ENCODE results near the gene SPIB. TPM values are rescaled to one million over a fixed set of nuclear protein-coding genes. Genes with fewer than 3 reads are reported as not detected.

The SPIB gene
- total and polyA plus RNA-seq, 5 donors from 2014 or later: 0.10 to 0.38 TPM; not detected in 3

DNA sequence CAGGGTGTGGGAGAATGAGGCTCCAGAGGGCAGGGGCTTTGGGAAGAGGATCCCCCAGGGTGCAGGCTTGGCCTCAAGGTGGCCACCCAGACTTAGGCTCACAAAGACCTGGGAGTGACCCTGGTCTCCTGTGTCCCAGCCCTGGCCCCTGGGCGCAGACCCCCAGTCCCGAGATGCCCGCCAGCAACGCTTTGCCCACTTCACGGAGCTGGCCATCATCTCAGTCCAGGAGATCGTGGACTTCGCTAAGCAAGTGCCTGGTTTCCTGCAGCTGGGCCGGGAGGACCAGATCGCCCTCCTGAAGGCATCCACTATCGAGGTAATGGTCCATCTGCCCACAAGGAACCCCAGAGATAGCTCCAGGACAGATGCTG is 39.9 kb upstream of the SPIB start:
- H3K27me3 Mint-ChIP-seq: peaks cover 2% of the 10 kb centered on the region
- H3K4me3 Mint-ChIP-seq: peak overlapping the region in 2 of 4 donors; percentile 48 to 86
- Histone ChIP-seq H3K27me3 (ENCODE audit: control insufficient read depth, insufficient read depth, low read length) (no peaks in the 10 kb centered on the region), H3K4me1 (ENCODE audit: control insufficient read depth, insufficient read depth, low read length, poor library complexity, severe bottlenecking) (peaks cover 17% of the 10 kb centered on the region), H3K9me3 (ENCODE audit: control insufficient read depth in 2 of 2, low read length in 2 of 2) (no peaks in the 10 kb centered on the region), H3K27ac (ENCODE audit: insufficient read depth, low read length, poor library complexity, severe bottlenecking) (no peak overlapping the region), H3K4me3 (ENCODE audit: low read depth, low read length) (no peak overlapping the region), H3K36me3 (ENCODE audit: control insufficient read depth, insufficient read depth, low read length) (peaks cover 39% of the 10 kb centered on the region)
- DNase-seq: no peak
- peaks cover 0 to 34% (median 18%) of the 10 kb centered on the region in 4 donors for H3K4me1 Mint-ChIP-seq
- ATAC-seq (ENCODE audit: low read depth in 2 of 2): no peak
- H3K36me3 Mint-ChIP-seq: peaks cover 19% of the 10 kb centered on the region
- H3K27ac Mint-ChIP-seq: peak overlapping the region in 1 of 3 donors; percentile 6
- H3K9me3 Mint-ChIP-seq: peaks cover 0 to 2% (median 0%) of the 10 kb centered on the region in 7 donors

DNA sequence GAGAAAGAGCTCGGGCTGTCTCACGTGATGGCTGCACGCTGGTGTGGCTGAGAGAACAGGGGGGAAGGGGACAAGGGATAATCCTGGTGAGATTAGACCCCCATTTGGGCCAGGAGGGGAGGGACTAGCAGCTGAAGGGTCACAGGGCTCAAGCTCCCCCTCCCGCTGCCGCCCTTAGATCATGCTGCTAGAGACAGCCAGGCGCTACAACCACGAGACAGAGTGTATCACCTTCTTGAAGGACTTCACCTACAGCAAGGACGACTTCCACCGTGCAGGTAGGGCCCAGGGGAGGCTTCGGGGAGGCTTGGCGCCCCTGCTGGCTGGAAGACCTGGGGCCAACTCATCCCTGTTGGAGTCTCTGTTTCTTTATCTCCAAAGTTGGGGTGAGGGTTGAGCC is 39.1 kb upstream of the SPIB start:
- Mint-ChIP-seq H3K9me3 (peaks cover 0 to 2% (median 0%) of the 10 kb centered on the region in 7 donors), H3K4me1 (peaks cover under 1 to 41% (median 22%) of the 10 kb centered on the region in 4 donors), H3K27me3 (peaks cover 4% of the 10 kb centered on the region), H3K4me3 (peak overlapping the region in 2 of 4 donors; percentile 3 to 61), H3K27ac (peak overlapping the region in 1 of 3 donors; percentile 82), H3K36me3 (peaks cover 20% of the 10 kb centered on the region)
- peaks cover 39% of the 10 kb centered on the region for H3K36me3 ChIP-seq (ENCODE audit: control insufficient read depth, insufficient read depth, low read length)
- H3K4me1 ChIP-seq (ENCODE audit: control insufficient read depth, insufficient read depth, low read length, poor library complexity, severe bottlenecking): peaks cover 21% of the 10 kb centered on the region
- no peak overlapping the region for H3K4me3 ChIP-seq (ENCODE audit: low read depth, low read length)
- no peaks in the 10 kb centered on the region for H3K9me3 ChIP-seq (ENCODE audit: control insufficient read depth in 2 of 2, low read length in 2 of 2)
- no peak overlapping the region for H3K27ac ChIP-seq (ENCODE audit: insufficient read depth, low read length, poor library complexity, severe bottlenecking)
- DNase-seq (no peak), ATAC-seq (ENCODE audit: low read depth in 2 of 2) (no peak)
- H3K27me3 ChIP-seq (ENCODE audit: control insufficient read depth, insufficient read depth, low read length): no peaks in the 10 kb centered on the region

DNA sequence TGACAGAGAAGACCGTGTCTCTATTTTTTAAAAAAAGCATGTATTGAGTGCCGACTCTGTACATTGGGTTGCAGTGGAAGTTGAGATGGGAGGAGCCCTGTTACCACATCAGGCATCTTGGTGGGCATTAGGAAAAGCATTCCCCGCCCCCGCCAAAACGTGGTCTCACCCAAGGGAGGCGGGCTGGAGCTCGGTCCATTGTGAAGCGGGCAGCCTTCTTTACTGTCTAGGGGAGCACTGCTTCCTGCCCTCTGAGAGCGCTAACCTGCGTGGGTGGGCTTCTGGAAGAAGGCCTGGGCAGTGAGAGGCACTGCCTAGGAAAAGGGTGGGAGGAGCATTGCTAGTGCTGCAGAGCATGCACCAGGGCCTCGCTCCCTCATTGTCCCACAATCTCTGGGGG is 38.6 kb upstream of the SPIB start:
- Histone ChIP-seq H3K27ac (ENCODE audit: insufficient read depth, low read length, poor library complexity, severe bottlenecking) (no peak overlapping the region), H3K36me3 (ENCODE audit: control insufficient read depth, insufficient read depth, low read length) (peaks cover 39% of the 10 kb centered on the region), H3K27me3 (ENCODE audit: control insufficient read depth, insufficient read depth, low read length) (no peaks in the 10 kb centered on the region), H3K9me3 (ENCODE audit: control insufficient read depth in 2 of 2, low read length in 2 of 2) (no peaks in the 10 kb centered on the region), H3K4me1 (ENCODE audit: control insufficient read depth, insufficient read depth, low read length, poor library complexity, severe bottlenecking) (peaks cover 26% of the 10 kb centered on the region), H3K4me3 (ENCODE audit: low read depth, low read length) (no peak overlapping the region)
- ATAC-seq (ENCODE audit: low read depth in 2 of 2): no peak
- H3K27me3 Mint-ChIP-seq: peaks cover 4% of the 10 kb centered on the region
- peaks cover 6 to 46% (median 28%) of the 10 kb centered on the region in 4 donors for H3K4me1 Mint-ChIP-seq
- peaks cover 0 to 2% (median 0%) of the 10 kb centered on the region in 7 donors for H3K9me3 Mint-ChIP-seq
- peak overlapping the region in 1 of 4 donors; percentile 61 for H3K4me3 Mint-ChIP-seq
- no peak for DNase-seq
- peaks cover 20% of the 10 kb centered on the region for H3K36me3 Mint-ChIP-seq
- H3K27ac Mint-ChIP-seq: peak overlapping the region in 1 of 3 donors; percentile 82

DNA sequence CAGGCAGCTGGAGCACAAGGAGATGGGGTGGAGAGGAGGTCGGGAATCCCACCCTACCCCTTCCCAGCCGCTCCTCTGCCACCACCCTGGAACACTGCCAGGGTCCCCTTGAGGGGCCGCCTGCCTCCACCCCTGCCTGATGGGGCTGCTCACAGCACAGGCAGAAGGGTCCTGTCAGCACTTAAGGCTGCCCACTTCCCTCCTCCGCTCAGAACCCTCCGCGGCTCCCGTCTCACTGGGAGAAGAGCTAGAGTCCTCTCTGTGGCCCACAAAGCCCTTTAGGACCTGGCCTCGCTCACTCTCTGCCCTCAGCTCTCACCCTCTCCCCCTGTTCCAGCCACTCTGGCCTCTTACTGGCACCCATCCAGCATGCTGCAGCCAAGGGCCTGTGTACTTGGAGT is 38.0 kb upstream of the SPIB start:
- no peak for ATAC-seq (ENCODE audit: low read depth in 2 of 2)
- peaks cover 39% of the 10 kb centered on the region for H3K36me3 ChIP-seq (ENCODE audit: control insufficient read depth, insufficient read depth, low read length)
- Mint-ChIP-seq H3K4me1 (peaks cover 7 to 49% (median 28%) of the 10 kb centered on the region in 4 donors), H3K9me3 (peaks cover 0 to 2% (median 0%) of the 10 kb centered on the region in 7 donors), H3K27me3 (peaks cover 4% of the 10 kb centered on the region), H3K27ac (no peak overlapping the region), H3K36me3 (peaks cover 20% of the 10 kb centered on the region), H3K4me3 (peak overlapping the region in 2 of 4 donors; percentile 46 to 48)
- no peaks in the 10 kb centered on the region for H3K27me3 ChIP-seq (ENCODE audit: control insufficient read depth, insufficient read depth, low read length)
- no peak overlapping the region for H3K27ac ChIP-seq (ENCODE audit: insufficient read depth, low read length, poor library complexity, severe bottlenecking)
- H3K4me1 ChIP-seq (ENCODE audit: control insufficient read depth, insufficient read depth, low read length, poor library complexity, severe bottlenecking): peaks cover 29% of the 10 kb centered on the region
- DNase-seq: no peak
- H3K9me3 ChIP-seq (ENCODE audit: control insufficient read depth in 2 of 2, low read length in 2 of 2): no peaks in the 10 kb centered on the region
- H3K4me3 ChIP-seq (ENCODE audit: low read depth, low read length): no peak overlapping the region

DNA sequence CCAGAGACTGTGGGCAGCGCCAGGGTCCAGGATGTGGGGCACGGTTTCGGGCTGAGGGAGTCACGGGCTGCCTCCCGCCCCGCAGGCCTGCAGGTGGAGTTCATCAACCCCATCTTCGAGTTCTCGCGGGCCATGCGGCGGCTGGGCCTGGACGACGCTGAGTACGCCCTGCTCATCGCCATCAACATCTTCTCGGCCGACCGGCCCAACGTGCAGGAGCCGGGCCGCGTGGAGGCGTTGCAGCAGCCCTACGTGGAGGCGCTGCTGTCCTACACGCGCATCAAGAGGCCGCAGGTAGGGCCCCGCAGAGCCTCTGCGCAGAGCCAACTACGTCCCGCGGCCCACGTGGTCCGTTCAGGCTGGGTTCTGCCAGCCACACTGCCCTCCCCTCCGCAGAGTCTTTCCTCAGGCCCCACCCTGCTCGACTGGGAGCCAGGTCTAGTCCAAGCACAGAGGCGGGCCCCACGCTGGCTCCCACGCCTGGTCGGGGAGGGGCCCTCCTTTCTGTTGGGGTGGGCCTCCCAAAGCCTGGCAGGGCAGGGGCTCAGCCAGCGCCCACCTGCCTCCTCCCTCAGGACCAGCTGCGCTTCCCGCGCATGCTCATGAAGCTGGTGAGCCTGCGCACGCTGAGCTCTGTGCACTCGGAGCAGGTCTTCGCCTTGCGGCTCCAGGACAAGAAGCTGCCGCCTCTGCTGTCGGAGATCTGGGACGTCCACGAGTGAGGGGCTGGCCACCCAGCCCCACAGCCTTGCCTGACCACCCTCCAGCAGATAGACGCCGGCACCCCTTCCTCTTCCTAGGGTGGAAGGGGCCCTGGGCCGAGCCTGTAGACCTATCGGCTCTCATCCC is 36.6 kb upstream of the SPIB start:
- no peak overlapping the region for H3K4me3 ChIP-seq (ENCODE audit: low read depth, low read length)
- H3K4me1 ChIP-seq (ENCODE audit: control insufficient read depth, insufficient read depth, low read length, poor library complexity, severe bottlenecking): peaks cover 22% of the 10 kb centered on the region
- Mint-ChIP-seq H3K27ac (no peak overlapping the region), H3K9me3 (peaks cover 0 to 2% (median 0%) of the 10 kb centered on the region in 7 donors), H3K36me3 (peaks cover 20% of the 10 kb centered on the region), H3K4me3 (peak overlapping the region in 1 of 4 donors; percentile 91), H3K27me3 (peaks cover 4% of the 10 kb centered on the region), H3K4me1 (peaks cover 7 to 44% (median 25%) of the 10 kb centered on the region in 4 donors)
- ATAC-seq (ENCODE audit: low read depth in 2 of 2): no peak
- no peaks in the 10 kb centered on the region for H3K27me3 ChIP-seq (ENCODE audit: control insufficient read depth, insufficient read depth, low read length)
- H3K9me3 ChIP-seq (ENCODE audit: control insufficient read depth in 2 of 2, low read length in 2 of 2): no peaks in the 10 kb centered on the region
- H3K36me3 ChIP-seq (ENCODE audit: control insufficient read depth, insufficient read depth, low read length): peaks cover 39% of the 10 kb centered on the region
- no peak for DNase-seq
- no peak overlapping the region for H3K27ac ChIP-seq (ENCODE audit: insufficient read depth, low read length, poor library complexity, severe bottlenecking)

DNA sequence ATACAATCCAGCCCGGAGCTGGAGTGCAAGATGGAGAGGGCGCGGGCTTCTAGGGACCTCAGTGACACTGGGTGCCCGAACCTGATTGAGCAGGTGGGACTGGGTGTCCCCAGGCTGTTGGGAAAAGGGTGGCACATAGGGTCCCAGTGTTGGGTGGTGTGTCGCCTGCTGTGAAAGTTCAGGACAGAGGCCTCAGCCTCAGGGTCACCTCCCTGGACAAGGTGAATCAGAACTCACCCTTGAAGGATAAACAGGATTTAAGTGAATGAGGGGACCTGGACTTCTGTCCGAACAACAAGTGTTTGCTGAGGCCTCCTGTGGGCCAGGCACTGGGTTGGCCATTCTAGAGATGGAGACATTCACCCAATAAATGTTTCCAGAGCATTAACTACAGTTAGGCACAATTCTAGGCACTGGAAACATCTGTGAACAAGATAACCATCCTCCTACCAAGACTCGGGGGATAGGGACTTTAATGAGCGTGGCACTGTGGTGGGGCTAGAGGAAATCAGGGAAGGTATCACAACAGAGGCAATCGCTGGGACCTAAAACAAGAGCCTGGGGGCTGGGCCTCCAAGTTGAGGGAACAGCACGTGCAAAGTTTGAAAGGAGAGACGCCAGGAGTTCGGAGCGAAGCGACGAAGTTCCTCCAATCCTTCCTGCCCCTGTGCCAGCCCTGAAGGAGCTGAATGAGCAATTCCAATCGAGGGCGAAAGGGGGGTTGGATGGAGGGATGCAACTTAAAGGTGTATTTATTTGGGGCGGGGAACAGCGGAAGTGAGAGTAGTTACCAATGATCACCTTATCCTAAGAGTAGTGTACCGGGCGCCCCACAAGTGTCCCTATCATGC is 35.5 kb upstream of the SPIB start:
- Mint-ChIP-seq H3K36me3 (peaks cover 25% of the 10 kb centered on the region), H3K9me3 (peaks cover 0 to 2% (median 0%) of the 10 kb centered on the region in 7 donors), H3K27me3 (peaks cover 4% of the 10 kb centered on the region), H3K4me3 (peak overlapping the region; percentile 91 to 98 (median 95)), H3K27ac (peak overlapping the region; percentile 91 to 99 (median 94)), H3K4me1 (peaks cover 7 to 41% (median 32%) of the 10 kb centered on the region in 4 donors)
- Histone ChIP-seq H3K36me3 (ENCODE audit: control insufficient read depth, insufficient read depth, low read length) (peaks cover 36% of the 10 kb centered on the region), H3K27ac (ENCODE audit: insufficient read depth, low read length, poor library complexity, severe bottlenecking) (peak overlapping the region; percentile 81), H3K9me3 (ENCODE audit: control insufficient read depth in 2 of 2, low read length in 2 of 2) (no peaks in the 10 kb centered on the region), H3K4me1 (ENCODE audit: control insufficient read depth, insufficient read depth, low read length, poor library complexity, severe bottlenecking) (peaks cover 18% of the 10 kb centered on the region), H3K27me3 (ENCODE audit: control insufficient read depth, insufficient read depth, low read length) (no peaks in the 10 kb centered on the region), H3K4me3 (ENCODE audit: low read depth, low read length) (peak overlapping the region; percentile 68)
- no peak for DNase-seq
- ATAC-seq (ENCODE audit: low read depth in 2 of 2): no peak

DNA sequence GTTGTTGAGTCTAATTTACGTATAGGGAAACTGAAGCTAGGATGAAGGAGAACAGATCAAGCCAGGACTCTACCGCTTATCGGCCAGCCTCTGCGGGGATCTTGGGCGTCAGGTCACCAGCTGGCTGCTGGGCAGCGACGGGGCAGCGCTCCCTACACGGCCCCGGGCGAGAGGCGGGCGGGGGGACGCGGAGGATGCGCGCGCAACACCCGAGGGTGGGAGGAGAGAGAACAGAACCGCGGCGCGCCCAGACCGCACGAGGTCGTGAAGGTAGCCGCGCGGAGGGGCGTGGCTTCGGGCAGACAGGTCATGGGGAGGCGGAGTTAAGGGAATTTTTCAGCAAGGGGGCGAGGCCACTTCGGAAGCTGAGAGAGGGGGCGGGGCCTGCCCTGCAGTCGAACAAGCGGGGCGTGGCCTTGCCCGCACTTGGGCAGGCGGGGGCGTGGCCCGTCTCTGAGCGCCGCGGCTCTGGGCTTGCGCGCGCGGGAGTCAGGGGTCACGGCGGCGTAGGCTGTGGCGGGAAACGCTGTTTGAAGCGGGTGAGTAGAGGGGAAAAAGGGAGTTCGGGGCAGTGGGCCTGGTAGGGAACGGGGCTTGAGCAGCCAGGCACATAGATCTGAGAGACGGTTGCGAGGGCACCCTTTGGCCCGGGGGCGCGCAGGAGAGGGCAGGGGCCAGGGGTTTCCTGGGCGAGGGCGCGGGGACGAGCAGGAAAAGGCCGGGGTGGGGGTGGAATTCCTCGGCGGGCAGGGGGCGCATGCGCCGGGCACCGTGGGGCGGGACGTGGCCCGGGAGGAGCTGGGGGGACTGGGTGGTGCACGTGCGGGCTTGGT is 34.7 kb upstream of the SPIB start, which contains the start of gene POLD1:
Gene POLD1 (plus strand): TSS at position 496 of the 833 bp plus-strand sequence. CDS start 14,505 bp downstream, outside the sequence.
- peaks cover 4% of the 10 kb centered on the region for H3K27me3 Mint-ChIP-seq
- peaks cover 18% of the 10 kb centered on the region for H3K4me1 ChIP-seq (ENCODE audit: control insufficient read depth, insufficient read depth, low read length, poor library complexity, severe bottlenecking)
- H3K27me3 ChIP-seq (ENCODE audit: control insufficient read depth, insufficient read depth, low read length): no peaks in the 10 kb centered on the region
- ATAC-seq (ENCODE audit: low read depth in 2 of 2) (peak; percentile 88 to 91), DNase-seq (peak; percentile 98 to 99 (median 99))
- H3K4me1 Mint-ChIP-seq: peaks cover 7 to 40% (median 32%) of the 10 kb centered on the region in 4 donors
- peaks cover 0 to 2% (median 0%) of the 10 kb centered on the region in 7 donors for H3K9me3 Mint-ChIP-seq
- H3K36me3 ChIP-seq (ENCODE audit: control insufficient read depth, insufficient read depth, low read length): peaks cover 27% of the 10 kb centered on the region
- peak within 1 kb of the TSS; percentile 81 for H3K27ac ChIP-seq (ENCODE audit: insufficient read depth, low read length, poor library complexity, severe bottlenecking)
- no peaks in the 10 kb centered on the region for H3K9me3 ChIP-seq (ENCODE audit: control insufficient read depth in 2 of 2, low read length in 2 of 2)
- H3K27ac Mint-ChIP-seq: peak within 1 kb of the TSS; percentile 91 to 99 (median 94)
- H3K36me3 Mint-ChIP-seq: peaks cover 25% of the 10 kb centered on the region
- peak within 1 kb of the TSS; percentile 91 to 98 (median 95) for H3K4me3 Mint-ChIP-seq
- H3K4me3 ChIP-seq (ENCODE audit: low read depth, low read length): peak within 1 kb of the TSS; percentile 87
